ENCODE results near the gene HS3ST4. TPM values are rescaled to one million over a fixed set of nuclear protein-coding genes. Genes with fewer than 3 reads are reported as not detected.

HS3ST4 gene
- polyA plus RNA-seq, 1 donor from 2014 or later = 13.0 TPM

DNA sequence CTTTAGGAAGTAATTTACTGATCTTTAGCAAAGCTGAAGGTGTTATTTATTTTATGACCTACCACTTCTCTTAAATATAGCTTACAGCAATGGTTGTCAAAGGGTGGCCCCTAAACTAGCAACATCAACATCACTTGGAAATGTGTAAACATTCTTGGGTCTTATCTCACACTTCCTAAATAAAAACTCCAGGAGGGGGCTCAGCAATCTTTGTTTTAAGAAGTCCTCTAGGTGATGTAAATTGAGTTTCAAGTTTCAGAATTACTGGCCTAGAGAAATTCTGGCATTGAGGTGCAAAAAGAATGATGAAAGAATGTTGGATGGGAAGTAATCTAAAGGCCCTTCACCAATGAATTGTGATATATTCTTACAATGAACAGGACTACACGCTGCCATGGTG, 142.3 kb downstream of the HS3ST4 start:
- TF ChIP-seq TAF1 (IDR thresholded peaks at IDR 0.05; ENCODE audit: low read depth) (no peak), SMC3 (conservative IDR thresholded peaks at IDR 0.05; ENCODE audit: poor library complexity) (no peak), EP300 (conservative IDR thresholded peaks at IDR 0.05; ENCODE audit: poor library complexity, severe bottlenecking) (no peak), POLR2AphosphoS5 (IDR thresholded peaks at IDR 0.05) (no peak), EZH2 (IDR thresholded peaks at IDR 0.05; ENCODE audit: borderline replicate concordance, insufficient read depth, low read length, poor library complexity, severe bottlenecking) (no peak), MXI1 (conservative IDR thresholded peaks at IDR 0.05; ENCODE audit: poor library complexity, severe bottlenecking) (no peak), RAD21 (conservative IDR thresholded peaks at IDR 0.05) (no peak)
- TF ChIP-seq, protein P1, sequence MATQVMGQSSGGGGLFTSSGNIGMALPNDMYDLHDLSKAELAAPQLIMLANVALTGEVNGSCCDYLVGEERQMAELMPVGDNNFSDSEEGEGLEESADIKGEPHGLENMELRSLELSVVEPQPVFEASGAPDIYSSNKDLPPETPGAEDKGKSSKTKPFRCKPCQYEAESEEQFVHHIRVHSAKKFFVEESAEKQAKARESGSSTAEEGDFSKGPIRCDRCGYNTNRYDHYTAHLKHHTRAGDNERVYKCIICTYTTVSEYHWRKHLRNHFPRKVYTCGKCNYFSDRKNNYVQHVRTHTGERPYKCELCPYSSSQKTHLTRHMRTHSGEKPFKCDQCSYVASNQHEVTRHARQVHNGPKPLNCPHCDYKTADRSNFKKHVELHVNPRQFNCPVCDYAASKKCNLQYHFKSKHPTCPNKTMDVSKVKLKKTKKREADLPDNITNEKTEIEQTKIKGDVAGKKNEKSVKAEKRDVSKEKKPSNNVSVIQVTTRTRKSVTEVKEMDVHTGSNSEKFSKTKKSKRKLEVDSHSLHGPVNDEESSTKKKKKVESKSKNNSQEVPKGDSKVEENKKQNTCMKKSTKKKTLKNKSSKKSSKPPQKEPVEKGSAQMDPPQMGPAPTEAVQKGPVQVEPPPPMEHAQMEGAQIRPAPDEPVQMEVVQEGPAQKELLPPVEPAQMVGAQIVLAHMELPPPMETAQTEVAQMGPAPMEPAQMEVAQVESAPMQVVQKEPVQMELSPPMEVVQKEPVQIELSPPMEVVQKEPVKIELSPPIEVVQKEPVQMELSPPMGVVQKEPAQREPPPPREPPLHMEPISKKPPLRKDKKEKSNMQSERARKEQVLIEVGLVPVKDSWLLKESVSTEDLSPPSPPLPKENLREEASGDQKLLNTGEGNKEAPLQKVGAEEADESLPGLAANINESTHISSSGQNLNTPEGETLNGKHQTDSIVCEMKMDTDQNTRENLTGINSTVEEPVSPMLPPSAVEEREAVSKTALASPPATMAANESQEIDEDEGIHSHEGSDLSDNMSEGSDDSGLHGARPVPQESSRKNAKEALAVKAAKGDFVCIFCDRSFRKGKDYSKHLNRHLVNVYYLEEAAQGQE (IDR thresholded peaks at IDR 0.05; ENCODE audit: borderline replicate concordance) = no peak
- TF ChIP-seq, protein P2, sequence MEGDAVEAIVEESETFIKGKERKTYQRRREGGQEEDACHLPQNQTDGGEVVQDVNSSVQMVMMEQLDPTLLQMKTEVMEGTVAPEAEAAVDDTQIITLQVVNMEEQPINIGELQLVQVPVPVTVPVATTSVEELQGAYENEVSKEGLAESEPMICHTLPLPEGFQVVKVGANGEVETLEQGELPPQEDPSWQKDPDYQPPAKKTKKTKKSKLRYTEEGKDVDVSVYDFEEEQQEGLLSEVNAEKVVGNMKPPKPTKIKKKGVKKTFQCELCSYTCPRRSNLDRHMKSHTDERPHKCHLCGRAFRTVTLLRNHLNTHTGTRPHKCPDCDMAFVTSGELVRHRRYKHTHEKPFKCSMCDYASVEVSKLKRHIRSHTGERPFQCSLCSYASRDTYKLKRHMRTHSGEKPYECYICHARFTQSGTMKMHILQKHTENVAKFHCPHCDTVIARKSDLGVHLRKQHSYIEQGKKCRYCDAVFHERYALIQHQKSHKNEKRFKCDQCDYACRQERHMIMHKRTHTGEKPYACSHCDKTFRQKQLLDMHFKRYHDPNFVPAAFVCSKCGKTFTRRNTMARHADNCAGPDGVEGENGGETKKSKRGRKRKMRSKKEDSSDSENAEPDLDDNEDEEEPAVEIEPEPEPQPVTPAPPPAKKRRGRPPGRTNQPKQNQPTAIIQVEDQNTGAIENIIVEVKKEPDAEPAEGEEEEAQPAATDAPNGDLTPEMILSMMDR (IDR thresholded peaks at IDR 0.05; ENCODE audit: poor library complexity, severe bottlenecking) = no peak
- no peak overlapping the region for H2AFZ ChIP-seq (ENCODE audit: low read depth, low read length)
- no peak overlapping the region for H3K4me3 ChIP-seq (ENCODE audit: low read length)
- no peaks in the 10 kb centered on the region for H3K27me3 ChIP-seq (ENCODE audit: insufficient read depth, low read depth, low read length)
- H3F3A ChIP-seq (ENCODE audit: insufficient read depth, low read length, poor library complexity, severe bottlenecking) = no peaks in the 10 kb centered on the region
- H4K20me1 ChIP-seq (ENCODE audit: insufficient read depth) = no peaks in the 10 kb centered on the region
- no peaks in the 10 kb centered on the region for H3K79me2 ChIP-seq (replicated peaks; ENCODE audit: insufficient read depth, low read length)
- H3K4me2 ChIP-seq (ENCODE audit: low read length) = no peak overlapping the region
- H3K36me3 ChIP-seq (ENCODE audit: insufficient read depth, low read length) = no peaks in the 10 kb centered on the region
- no peaks in the 10 kb centered on the region for H3K9me2 ChIP-seq (ENCODE audit: insufficient read depth, low read length)
- no peaks in the 10 kb centered on the region for H3K9me3 ChIP-seq (ENCODE audit: low read length)
- no peak overlapping the region for H3K27ac ChIP-seq (ENCODE audit: low read length)
- H3K9ac ChIP-seq (ENCODE audit: low read length) = no peak overlapping the region

- Histone ChIP-seq H3K9ac (ENCODE audit: low read length) (no peak overlapping the region), H3K4me3 (ENCODE audit: low read length) (no peak overlapping the region), H2AFZ (ENCODE audit: low read depth, low read length) (no peak overlapping the region), H3K9me2 (ENCODE audit: insufficient read depth, low read length) (no peaks in the 10 kb centered on the region), H3K9me3 (ENCODE audit: low read length) (no peaks in the 10 kb centered on the region), H3K27ac (ENCODE audit: low read length) (no peak overlapping the region), H3K4me2 (ENCODE audit: low read length) (no peak overlapping the region), H3K79me2 (replicated peaks; ENCODE audit: insufficient read depth, low read length) (no peaks in the 10 kb centered on the region), H4K20me1 (ENCODE audit: insufficient read depth) (no peaks in the 10 kb centered on the region), H3F3A (ENCODE audit: insufficient read depth, low read length, poor library complexity, severe bottlenecking) (no peaks in the 10 kb centered on the region), H3K36me3 (ENCODE audit: insufficient read depth, low read length) (no peaks in the 10 kb centered on the region), H3K27me3 (ENCODE audit: insufficient read depth, low read depth, low read length) (no peaks in the 10 kb centered on the region)
- TF ChIP-seq, protein P1 (IDR thresholded peaks at IDR 0.05; ENCODE audit: borderline replicate concordance) = no peak
- no peak for TF ChIP-seq SMC3 (conservative IDR thresholded peaks at IDR 0.05; ENCODE audit: poor library complexity)
Observed at GRCh38 chr16:25835126-25835525, 143.4 kb downstream of the HS3ST4 start.

Measured in neural cell (in vitro differentiated cells).